NCI-H1417 (cell line): ENCODE measurements around the gene LENG8.

Experiments
- DNase-seq, 3 experiments: peaks; one replicate each; lab custom pipeline; 2025; lab: John Stamatoyannopoulos, UW

The LENG8 gene

GRCh38 chr19:54424201-54424600 is 24.8 kb upstream of the LENG8 start:
- no peak for DNase-seq

- no peak for DNase-seq
Measured at GRCh38 chr19:54424660-54425381, 24.2 kb upstream of the LENG8 start.

GRCh38 chr19:54425382-54425723 is 23.6 kb upstream of the LENG8 start:
- DNase-seq: no peak

GRCh38 chr19:54426291-54426931 is 22.6 kb upstream of the LENG8 start:
- no peak for DNase-seq

DNA sequence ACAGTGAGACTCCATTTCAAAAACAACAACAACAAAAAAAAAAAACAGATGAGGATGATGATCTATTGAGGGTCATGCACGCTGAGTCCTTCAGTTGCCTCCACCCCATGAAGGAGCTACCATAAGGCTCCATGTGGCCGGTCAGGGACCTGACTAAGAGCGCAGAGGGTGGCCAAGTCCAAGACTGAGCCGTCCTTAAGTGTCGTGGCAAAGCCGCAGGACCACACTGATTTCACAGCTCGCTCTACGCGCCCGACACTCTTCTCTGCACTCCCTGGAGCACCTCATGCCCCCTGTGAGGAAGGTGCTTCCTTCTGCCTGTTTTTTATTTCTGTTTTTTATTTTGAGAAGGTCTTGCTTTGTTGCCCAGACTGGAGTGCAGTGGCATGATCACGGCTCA is 21.4 kb upstream of the LENG8 start:
- DNase-seq: no peak

- DNase-seq: no peak
Measured at GRCh38 chr19:54428323-54429175, 20.4 kb upstream of the LENG8 start.

- no peak for DNase-seq
Measured at GRCh38 chr19:54429176-54429495, 19.9 kb upstream of the LENG8 start.

DNA sequence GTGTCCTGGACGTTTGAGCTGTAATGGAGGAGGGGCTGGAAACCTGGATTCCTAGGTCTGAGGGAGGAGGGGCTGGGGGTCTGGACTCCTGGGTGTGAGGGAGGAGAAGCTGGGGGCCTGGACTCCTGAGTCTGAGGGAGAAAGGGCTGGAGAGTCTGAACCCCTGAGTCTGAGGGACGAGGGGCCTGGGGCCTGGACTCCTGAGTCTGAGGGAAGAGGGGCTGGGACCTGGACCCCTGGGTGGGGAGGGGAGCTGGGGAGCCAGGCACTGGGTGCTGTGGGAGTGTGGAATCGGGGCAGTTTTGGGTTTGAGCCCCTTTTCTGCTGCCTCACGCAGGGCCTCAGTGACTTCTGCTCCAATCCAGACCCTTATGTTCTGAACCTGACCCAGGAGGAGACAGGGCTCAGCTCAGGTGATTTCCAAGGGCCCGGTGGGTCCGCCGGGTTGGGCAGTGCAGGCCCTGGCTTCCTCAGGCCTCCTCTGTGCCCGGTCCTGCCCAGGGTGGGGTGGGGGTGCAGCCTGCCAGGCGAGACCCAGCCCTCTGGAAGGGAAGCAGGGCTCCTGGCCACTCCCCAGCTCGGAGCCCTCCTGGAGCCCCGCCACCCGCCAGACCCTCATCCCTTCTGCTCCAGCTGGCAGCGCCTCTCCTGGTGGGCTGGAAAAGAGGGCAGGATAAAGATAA is 19.3 kb upstream of the LENG8 start:
- no peak for DNase-seq

DNA sequence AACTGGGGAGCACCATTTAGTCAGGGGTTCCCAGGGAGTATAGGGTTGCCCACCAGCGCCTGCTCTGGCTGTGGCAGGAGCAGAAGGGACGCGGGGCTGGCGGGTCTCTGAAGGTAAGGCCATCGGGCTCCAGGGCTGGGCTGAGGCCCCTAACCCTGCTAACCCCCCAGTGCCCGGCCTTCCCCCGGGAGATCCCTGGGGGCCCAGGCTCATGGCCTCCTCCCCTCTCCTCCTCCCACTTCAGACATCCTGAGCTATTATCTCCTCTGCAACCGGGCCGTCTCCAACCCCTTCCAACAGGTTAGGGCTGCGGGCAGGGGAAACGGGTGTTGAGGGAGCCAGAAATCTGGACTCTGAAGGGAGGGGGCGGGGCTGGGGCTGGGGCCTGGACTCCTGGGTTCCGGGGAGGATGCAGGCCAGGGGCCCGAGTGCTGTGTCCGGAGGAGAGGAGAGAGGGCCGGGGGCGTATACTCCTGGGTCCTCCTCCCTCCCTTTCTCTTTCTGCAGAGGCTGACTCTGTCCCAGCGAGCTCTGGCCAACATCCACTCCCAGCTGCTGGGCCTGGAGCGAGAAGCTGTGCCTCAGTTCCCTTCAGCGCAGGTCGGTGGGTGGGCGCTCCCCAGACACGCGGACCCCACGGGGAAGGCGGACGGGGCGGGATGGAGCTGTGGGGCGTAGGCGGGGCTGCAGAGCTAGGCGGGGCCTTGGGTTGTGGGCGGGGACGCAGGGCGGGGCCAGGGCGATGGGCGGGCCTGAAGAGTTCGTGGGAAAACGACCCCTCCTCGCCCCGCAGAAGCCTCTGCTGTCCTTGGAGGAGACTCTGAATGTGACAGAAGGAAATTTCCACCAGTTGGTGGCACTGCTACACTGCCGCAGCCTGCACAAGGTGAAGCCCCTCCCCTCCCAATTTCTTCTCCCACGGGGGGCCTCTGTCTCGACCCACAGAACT is 18.4 kb upstream of the LENG8 start:
- peak in 2 of 3 experiments; percentile 22 to 32 for DNase-seq

- peak in 1 of 3 experiments; percentile 44 for DNase-seq
Measured at GRCh38 chr19:54431255-54431838, 17.7 kb upstream of the LENG8 start.

- no peak for DNase-seq
Measured at GRCh38 chr19:54432144-54432738, 16.8 kb upstream of the LENG8 start.

DNA sequence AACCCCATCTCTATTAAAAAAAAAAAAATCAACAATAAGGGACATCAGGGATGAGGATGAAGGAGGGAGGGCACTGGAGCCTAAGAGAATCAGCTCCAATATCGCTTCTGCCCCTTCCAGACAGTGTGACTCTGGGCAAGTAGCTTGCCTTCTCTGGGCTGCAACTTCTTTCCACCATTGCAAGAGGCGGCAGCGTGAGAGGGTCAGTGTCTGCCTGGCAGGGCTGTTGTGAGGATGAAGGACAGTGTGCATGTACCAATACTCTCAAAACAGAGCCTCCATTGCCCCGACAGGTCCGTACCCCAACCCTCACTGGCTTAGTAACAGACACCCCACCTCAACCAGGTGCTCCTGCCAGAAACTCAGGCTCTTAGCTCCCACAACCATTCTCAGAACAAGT is 15.3 kb upstream of the LENG8 start:
- DNase-seq: no peak

- DNase-seq: no peak
Measured at GRCh38 chr19:54434112-54434872, 14.7 kb upstream of the LENG8 start.

DNA sequence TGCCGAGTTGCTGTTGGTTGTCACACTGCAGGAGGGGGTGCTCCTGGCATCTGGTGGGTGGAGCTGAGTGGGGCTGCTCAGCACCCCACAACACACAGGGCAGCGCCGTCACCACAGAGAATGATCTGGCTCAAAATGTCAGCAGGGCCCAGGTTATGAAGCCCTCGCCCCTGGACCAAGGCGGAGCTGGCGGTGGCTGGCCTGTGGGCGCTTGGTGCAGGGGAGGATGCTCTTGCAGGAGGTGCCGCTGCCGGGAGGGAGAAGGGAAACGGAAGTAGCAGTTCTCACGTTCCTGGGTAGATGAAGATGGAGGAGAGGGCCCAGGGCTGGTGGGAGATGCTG is 14.2 kb upstream of the LENG8 start:
- no peak for DNase-seq

DNA sequence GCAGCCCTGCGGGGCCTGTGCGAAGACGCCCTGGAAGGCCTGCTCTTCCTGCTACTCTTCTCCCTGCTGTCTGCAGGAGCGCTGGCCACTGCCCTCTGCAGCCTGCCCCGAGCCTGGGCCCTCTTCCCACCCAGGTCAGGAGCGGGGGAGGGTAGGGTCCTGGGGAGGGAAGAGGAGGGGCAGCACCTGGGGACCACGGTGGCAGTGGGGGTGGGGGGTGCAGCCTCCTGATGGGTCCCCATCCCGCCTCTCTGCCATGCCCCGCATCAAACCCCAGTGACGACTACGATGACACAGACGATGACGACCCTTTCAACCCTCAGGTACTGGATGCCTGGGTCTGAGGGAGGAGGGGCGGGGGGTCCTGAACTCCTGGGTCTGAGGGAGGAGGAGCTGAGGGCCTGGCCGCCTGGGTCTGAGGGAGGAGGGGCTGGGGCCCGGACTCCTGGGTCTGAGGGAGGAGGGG is 13.4 kb upstream of the LENG8 start:
- DNase-seq: no peak

DNA sequence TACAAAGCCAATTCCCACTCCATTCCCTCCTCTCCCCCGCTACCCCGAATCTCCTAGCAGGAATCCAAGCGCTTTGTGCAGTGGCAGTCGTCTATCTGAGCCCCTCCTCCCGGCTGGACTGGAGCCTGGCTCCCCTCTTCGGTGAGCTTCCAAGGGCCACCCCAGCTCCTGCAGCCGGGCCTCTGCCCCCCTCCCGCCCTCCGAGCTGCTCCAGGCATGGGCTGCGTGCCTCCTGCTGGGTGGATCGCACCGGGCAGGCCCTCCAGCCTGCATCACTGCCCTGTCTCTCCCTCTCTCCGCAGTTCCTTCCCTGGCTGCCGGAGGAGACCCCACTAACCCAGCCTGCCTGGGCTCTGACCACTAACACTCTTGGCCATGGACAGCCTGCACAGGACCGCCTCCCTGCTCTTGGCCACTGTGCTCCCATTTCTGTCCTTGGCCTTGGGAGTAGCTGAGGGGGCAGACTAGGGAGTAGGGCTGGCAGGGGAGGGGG is 12.9 kb upstream of the LENG8 start:
- no peak for DNase-seq

DNA sequence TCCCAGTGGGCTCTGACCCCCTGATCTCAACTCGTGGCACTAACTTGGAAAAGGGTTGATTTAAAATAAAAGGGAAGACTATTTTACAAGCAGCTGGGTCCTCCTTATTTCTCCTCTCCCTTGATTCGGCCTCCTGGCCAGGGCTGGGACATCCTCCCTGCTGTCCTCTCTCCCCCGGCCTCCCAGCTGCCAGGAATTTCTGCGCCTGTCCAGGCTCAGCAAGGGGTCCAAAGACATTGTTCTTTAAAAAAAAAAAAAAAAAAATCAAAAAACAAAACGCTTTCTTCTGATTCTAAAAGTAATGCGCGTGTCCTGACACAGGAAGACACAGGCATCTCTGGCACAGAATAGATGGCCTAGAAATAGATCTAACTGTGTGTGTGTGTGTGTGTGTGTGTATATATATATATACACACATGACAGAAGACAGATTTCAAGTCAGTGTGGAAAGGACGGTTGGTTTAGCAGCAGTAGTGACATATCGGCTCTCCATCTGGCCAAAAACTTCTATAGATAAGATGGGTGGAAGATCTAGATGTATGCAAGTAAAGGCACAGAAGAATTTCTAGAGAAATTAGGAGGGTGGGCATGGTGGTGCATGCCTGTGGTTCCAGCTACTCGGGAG is 12.3 kb upstream of the LENG8 start:
- DNase-seq: no peak

DNA sequence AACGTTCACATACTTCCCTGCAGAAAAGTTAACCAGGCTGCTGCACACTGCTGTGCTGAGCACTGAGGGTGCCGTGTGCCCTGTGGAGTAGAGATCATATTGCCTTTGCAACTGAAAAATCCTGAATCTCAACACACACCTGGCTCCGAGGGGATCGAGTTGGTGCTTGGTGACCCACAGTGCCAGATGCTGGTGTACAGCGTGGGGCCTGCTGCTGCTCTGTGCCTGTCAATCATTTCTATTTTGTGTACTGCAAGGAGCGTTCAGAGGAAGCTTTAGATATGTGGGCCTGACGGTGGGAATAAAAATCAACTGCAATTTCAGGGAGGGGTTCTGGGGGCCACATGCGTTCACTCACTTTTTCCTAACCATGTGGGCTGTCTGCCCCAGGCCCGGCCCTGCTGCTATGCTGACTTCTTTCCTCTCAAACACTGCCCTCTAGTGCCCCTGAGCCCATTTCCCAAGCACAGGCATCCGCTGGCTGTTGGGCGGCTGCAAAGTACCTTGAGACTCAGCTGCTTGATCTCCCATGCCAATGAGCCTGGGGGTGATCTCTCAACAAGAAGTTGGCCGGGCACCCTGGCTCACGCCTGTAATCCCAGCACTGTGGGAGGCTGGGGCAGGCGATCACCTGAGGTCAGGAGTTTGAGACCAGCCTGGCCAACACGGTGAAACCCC is 9.7 kb upstream of the LENG8 start:
- peak in 1 of 3 experiments; percentile 5 for DNase-seq

- DNase-seq: no peak
Measured at GRCh38 chr19:54440641-54441040, 8.4 kb upstream of the LENG8 start.
